GM19023 (cell line): ENCODE data around the gene RBM10.

Experiments
- ATAC-seq: cut with Tn5 transposase; IDR thresholded peaks from one replicate; pipeline ENCODE4 v1.9.1; 2021; ENCODE audit warnings: mild to moderate bottlenecking, moderate library complexity; ENCODE audit not compliant: unreplicated experiment

Gene RBM10

DNA sequence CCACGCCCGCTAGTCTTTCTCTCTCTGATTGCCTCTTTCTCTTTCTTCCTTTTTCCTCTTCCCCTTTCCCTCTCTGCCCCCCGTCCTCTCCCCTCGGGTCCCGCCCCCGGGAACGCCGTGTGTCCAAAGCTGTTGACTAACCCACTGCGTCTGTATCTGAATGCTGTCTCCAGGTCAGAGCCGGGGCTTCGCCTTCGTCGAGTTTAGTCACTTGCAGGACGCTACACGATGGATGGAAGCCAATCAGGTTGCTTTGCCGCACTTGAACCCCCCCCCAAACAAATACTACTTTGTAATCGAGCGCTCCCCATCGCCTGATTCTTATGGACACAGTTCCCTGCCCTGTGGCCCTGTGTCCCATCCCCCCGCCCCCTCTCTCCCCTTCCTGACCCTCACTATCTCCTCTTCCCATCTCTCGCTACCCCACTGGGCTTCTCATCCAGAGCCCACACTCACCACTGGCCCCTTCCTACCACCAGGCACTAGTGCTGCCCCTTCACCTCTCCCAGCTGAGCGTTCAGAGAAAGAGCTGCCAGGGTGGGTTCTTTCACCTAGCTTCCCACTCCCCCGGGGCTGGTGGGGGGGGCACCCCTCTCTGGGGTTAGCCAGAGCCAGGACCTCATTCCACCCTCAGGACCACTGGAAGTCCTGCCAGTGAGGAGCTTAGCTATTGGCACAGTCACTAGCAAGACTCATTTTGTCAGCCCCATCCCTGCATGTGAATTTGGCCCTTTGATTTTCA, 30.0 kb downstream of the RBM10 start:
- ATAC-seq: no peak

DNA sequence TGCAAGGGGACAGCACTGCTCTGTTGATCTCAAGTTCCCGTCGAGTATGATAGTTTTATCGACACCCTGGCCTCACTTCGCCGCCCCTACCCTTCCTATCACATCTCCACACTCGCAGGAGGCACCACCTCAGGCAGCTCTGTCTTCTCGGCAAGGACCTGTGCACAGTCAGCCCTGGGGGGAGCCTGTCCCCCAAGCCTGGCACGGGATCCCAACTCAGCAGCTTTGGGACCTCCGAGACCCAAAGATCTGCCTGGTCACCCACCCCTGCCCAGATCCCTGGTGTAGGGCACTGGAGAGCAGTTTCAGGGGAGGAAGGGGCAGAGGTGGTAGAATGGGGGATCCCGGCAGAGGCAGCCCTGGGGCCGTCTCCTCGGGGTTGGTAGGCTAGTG, 30.6 kb downstream of the RBM10 start:
- ATAC-seq: no peak

DNA sequence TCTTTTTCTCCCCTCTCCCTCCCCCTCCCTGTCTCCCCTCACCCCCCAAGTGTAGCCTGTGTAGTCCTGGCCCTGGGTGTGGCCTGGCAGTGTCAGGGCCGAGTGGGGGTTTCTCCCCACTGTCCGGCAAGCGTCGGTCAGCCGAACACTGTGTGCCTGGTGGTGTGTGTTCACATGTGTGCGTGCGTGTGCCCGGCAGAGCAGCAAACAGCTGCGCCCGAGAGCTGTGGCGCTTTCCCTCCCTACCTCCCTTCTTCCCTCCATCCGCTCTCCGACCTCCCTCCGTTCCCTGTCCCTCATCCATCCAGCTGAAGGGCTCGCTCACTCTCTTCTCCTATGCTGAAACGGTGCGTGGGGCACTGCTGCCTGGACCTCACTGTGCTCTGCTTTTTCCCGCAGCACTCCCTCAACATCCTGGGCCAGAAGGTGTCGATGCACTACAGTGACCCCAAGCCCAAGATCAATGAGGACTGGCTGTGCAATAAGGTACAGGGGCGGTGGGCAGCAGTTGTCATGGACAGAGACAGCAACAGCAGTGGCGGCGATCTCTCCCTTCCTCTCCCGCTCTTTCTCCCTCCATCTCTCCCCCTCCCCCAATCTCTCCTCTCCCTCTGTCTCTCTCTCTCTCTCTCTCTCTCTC, 31.2 kb downstream of the RBM10 start:
- no peak for ATAC-seq

DNA sequence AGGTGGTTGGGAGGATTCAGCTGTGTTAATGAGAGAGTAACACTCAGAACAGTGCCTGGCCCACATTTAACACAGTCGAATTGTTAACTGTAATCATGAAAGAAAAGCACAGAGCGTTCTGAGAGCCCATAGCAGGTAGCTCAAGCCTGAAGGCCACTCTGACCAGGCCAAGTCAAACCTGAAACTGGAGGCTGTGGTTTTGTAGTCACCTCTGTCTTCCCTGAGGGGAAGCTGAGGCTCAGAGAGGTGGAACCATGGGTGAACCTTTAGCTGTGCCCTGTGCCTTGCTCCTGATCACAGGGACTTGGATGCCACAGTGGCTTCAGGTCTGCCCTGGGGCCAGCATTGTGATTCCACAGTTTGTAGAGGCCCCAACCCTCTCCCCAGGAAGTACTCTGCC, 32.1 kb downstream of the RBM10 start:
- ATAC-seq: no peak

DNA sequence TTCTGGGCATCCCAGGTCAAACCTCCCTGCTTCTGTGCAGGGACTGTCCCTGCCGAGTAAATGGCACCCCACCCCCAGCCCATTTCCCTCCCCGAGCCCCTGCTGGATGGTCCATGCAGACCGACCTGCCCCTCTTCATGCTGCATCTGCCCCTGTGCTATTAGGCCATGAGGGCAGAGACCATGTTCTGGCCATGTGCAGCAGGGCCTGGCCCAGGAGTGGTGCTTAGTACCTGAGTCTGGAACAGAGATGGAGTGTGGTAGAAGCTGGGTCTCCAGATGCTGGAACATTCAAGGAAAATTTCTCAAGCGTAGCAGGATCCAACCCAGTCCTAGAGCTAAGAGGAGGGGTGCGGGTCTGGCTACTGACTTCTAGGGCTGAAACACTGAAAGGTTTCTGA, 33.3 kb downstream of the RBM10 start:
- no peak for ATAC-seq

DNA sequence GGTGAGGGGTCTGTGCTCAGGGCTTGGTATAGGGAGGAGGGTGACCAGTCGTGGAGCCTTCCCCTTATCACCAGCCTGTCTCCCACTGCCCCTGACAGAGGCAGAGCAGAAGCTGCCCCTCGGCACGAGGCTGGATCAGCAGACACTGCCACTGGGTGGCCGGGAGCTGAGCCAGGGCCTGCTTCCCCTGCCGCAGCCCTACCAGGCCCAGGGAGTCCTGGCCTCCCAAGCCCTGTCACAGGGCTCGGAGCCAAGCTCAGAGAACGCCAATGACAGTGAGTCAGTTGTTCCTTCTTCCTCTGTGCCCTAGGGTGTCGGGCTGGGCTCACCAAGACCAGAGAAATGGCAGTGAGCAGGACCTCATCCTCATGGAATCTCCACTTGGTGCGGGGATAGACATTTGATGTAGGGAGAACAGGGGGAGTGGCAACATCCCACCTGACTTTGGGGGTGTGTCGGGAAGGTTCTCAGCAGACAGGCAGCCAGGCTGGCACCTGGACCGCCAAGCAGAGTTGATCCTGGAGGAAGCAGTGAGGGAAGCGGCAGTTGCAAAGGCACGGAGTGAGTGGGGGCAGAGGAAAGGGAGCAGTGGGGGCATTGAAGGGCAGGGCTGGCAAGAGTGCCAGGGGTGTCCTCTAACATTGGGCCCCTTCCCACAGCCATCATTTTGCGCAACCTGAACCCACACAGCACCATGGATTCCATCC, 34.4 kb downstream of the RBM10 start:
- no peak for ATAC-seq

DNA sequence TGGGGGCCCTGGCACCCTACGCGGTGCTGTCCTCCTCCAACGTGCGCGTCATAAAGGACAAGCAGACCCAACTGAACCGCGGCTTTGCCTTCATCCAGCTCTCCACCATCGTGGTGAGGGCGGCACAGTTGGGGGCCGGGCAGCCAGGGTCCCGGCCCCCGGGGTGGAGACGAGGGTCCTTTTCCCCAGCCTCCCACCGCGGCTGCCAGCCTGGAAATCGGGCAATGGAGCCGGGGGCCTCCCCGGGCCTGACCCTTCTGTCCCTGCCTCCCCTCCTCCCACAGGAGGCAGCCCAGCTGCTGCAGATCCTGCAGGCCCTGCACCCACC, 34.9 kb downstream of the RBM10 start:
- ATAC-seq: no peak

DNA sequence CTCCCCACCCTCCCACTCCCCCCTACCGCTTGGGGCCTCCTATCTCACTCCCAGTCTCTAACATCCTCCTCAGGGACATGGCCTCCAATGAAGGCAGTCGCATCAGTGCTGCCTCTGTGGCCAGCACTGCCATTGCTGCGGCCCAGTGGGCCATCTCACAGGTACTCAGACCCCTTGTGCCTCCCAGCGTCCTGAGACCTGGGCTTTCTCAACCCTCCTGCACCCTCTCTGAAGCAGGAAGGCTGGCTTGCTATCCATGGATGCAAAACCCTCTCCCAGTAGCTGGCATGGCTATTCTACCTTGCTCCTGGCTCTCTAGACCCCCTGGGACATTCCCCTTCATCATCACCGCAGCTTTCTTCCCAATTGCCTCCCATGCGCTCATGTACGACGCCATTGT, 35.3 kb downstream of the RBM10 start:
- ATAC-seq: no peak

DNA sequence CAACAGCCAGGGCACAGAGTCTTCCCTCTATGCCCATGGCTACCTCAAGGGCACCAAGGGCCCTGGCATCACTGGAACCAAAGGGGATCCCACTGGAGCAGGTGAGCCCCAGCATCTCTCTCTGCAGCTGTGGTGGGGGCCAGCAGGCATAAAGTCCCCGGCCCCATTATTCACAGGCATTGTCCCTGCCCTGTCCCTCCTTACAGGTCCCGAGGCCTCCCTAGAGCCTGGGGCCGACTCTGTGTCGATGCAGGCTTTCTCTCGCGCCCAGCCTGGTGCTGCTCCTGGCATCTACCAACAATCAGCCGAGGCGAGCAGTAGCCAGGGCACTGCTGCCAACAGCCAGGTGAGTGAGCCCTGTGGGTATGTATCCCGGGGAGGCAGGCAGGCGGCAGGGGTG, 36.3 kb downstream of the RBM10 start:
- no peak for ATAC-seq

DNA sequence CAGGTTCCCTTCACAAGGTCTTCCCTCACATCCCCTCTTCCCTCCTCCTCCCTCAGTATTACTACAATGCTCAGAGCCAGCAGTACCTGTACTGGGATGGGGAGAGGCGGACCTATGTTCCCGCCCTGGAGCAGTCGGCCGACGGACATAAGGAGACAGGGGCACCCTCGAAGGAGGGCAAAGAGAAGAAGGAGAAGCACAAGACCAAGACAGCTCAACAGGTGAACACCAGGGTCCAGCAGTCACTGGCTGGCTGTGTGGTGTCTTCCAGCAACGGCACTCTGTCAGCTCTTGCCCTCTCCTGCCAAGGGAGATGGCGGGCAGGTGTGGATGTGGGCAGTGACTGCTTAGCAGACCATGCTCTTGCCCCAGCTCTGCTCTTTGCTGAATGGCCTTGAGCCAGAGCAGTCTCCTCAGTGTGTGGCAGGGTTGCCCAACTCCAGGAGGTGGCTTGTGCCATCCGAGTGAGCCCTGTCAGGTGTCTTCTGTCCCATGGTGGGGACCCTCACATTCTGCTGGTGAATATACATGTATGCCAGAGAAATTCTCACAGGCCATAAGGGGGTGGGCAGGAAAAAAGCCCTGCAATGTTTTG, 37.2 kb downstream of the RBM10 start:
- no peak for ATAC-seq

DNA sequence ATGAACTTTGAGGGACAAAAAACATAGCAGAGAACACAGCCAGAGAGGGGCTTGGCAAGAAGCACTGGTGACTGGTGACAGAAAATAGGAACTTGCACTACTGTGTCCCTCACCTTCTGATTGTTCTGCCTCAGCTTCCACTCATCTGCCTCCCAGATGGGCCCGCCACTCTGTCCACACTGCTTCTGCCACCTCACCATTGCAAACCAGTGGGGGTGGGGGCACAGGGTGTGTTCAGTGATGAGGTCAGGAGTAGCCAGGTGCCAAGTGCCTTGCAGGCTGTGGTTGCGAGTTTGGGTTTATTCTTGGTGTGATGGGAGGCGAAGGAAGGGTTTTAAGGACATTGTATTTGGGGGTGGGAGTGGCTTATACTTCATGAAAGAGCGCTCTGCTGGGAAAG, 39.5 kb downstream of the RBM10 start:
- ATAC-seq: no peak

DNA sequence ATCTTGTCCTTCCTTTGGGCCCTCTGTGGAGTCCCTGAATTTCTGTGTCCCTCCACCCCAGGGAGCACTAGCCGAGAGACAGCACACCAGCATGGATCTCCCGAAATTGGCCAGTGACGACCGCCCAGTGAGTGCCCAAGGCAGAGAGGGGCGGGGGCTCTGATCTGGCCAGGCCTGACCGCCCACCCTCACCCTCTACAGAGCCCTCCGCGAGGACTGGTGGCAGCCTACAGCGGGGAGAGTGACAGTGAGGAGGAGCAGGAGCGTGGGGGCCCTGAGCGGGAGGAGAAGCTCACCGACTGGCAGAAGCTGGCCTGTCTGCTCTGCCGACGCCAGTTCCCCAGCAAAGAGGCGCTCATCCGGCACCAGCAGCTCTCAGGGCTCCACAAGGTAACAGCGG, 40.2 kb downstream of the RBM10 start:
- ATAC-seq: no peak

DNA sequence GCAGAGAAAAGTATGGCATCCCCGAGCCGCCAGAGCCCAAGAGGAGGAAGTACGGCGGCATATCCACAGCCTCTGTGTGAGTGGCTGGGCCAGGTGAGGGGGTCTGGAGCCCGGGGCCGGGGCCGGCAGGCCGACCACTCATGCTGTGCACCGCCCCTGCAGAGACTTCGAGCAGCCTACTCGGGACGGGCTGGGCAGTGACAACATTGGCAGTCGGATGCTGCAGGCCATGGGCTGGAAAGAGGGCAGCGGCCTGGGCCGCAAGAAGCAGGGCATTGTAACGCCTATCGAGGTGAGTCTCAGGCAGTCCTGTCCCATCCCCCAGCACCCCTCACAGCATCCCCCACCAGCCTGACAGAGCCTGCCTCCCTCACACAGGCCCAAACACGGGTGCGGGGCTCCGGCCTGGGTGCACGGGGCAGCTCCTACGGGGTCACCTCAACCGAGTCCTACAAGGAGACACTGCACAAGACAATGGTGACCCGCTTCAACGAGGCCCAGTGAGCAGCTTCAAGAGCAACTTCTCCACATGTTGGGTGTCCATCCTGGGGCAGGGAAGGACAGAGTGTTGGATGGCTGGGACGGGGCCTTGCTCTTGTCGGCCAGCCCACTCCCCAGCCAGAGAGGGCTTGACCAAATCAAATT, 41.2 kb downstream of the RBM10 start:
- no peak for ATAC-seq

DNA sequence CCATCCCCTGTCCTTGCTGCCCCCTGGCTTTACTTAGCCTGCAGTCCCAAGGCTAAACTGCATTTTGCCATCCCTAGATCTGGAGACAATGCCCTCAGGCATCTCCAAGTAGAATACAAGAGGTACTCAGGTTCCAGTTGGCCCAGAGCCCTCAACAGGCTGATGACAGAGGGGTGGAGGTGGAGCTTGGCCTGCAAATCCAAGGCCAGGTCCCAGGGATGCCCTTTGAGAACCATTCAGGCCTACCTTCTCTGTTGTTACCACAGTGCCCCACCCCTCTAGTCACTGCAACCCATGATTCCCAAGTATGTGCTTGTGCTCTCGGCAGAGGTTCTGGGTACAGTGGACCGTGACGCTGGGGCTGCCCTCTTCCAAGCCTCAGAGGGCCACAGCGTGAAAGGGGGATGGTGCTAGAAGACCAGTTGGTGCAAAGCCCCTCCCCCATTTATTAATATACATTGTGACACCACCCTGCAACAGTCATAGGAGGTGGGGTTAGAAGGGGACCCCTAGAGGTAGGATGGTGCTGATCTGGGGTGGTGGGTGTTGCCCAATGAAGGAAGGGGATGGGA, 42.2 kb downstream of the RBM10 start:
- no peak for ATAC-seq

DNA sequence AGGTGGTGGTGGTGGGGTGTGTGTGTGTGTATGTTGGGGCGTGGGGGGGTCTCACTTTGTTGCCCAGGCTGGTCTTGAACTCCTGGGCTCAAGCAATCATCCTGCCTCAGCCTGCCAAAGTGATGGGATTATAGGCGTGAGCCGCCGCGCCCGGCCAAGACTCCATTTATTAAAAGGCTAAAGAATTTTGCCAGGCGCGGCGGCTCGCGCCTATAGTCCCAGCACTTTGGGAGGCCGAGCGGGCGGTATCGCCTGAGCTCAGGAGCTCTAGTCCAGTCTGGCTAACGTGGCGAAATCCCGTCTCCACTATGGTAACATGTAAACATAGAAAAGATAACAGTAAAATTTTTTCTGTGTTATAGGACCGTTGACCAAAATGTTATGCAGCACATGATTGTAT, 44.9 kb downstream of the RBM10 start:
- ATAC-seq: no peak

DNA sequence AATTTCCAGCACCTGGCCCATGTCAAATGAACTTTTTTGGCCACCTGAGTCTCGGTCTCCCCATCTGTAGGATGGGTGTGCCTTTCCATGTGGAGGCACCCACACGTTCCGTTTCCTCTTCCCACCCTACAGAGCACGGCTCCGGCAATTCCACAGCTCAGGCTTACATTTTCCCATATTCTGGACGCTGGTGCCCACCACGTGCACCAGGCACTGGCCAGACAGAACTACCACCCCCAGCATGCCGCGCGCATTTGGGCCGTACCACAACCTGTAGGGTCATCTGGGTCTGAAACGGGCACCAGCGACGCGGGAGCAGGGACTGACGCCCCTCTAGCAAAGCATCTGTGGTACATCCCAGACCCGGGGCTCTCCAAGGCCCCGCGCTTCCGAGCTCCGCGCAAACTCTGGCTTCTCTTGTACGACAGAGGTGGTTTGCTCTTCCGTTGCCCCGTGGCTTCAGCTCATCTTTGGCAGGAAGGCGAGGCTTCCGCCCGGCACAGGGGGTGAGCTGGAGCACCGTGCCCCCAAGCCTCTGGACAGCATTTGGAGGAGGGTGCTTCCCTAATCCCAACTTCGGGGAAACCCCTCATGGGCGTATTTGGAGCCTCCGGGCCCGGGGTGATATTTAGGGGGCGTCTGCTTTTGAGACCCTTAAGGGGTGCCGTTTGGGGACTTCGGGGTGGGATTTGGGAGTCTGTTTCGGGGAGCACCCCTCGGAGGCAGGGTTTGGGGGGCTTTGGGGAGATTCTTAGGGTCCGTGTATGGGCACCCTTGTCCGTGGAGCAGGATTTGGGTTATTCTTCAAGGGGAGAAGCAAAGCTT, 45.6 kb downstream of the RBM10 start:
- ATAC-seq: peak; percentile 44

DNA sequence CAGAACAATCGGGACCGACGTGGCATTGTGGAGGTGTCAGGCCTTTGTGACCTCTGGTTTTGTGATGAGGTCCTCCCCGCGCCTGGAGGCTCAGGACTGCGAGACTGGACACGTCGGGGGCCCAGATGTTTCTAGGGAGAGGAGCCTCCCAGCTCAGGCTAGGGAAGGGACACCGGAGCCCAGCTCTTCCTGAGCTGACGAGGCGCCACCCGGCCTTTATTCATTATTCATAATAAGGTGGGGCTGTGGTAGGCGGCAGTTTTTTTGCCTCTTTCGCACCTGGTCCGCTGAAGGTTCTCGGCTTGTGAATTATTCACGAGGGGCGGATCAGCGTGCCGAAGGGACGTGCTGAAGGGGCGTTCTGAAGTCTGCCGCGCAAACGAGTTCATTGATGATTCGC, 46.3 kb downstream of the RBM10 start:
- ATAC-seq: no peak

DNA sequence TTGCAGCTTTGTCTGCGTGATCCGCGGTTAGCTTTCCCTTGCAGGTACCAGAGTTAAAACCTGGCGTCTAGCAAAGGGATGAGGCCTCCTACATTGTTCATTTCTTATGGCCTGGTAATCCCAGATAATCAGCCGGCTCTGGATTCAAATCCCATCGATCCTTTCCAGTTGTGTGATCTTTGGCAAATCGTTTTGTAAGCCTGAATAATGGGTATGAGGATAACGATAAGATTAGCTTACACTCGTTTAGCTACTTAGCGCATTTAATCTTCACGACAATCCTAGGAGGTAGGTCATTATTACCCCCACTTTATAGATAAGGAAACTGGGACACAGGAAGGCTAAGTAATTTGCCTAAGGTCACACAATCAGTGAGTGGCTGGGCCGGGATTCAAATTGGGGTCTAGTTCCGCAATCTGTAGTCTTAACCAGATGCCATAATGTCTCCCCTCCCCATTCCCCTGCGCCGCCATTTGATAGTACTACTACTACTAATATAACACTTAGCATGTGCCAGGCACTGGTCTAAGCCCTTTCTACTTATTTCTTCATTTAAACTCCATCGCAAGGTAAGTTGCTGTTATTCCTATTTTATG, 46.9 kb downstream of the RBM10 start:
- ATAC-seq: no peak

DNA sequence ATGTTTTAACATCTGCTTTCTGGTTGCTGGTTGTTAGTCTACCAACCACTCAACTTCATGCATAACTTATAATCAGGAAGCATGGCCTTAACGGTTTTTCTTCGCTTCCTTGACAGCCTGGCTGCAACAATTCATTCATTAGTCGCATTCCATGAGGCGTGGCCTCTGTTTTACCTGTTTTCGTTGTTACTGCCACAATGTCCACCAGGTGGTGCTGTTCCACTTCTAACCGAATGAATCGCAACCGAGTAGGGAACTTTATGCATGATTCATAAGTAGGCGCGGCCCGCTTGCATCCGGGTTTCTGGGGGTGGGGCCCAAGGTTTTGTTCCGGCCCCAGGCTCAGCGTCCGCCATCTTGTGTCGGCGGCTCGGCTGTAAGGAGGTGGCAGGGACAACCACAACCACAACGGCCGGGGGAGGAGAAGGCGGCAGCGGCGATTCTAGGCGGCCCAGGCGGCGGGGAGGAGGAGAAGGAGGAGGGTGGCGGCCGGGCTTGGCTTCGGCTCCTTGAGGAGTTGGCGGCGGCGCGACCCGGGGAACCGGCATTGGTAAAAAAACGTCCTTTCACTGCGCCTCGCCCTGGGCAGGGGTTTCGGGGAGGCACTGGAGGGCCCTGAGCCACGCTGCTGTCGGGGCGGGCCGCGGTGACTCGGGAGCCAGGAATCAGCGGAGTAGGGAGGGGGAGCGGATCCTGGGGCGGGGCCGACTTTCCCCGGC, 48.6 kb downstream of the RBM10 start, which contains the start of gene UBA1:
TSS of gene UBA1 (plus strand) at position 355 of the 719 bp plus-strand sequence. CDS start 4,974 bp downstream, outside the sequence.
- peak; percentile 82 for ATAC-seq
